Stimulated activated CD4-positive, alpha-beta T cell treated with anti-CD3 and anti-CD28 coated beads, TNF-alpha, amount 100 ng/mL, for 4 hours (primary cell): ENCODE measurements around the gene ADIPOQ.
"Not testable (repeated sequence)": the region's sequence is repeated elsewhere in the genome, so short reads cannot be mapped to it uniquely, and the experiment has no call there.

Experiments
- DNase-seq, 3 experiments: peaks; one replicate each; pipeline ENCODE4 v3.0.0-alpha.2; 2020; ENCODE audit warnings: low read depth in 3 of 3

The ADIPOQ gene

DNA sequence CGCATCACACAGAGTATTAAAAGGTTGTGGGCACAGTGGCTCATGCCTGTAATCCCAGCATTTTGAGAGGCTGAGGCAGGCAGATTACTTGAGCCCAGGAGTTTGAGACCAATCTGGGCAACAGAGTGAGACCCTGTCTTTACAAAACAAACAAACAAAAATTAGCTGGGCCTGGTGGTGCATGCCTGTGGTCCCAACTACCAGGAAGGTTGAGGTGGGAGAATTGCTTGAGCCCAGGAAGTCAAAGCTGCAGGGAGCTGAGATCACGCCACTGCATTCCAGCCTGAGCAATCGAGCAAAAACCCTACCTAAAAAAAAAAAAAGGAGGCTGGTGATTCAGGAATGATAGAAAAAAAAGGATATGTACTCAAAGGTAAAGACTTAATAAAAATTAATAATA lies 59.6 kb downstream of the ADIPOQ start:
- no peak for DNase-seq

DNA sequence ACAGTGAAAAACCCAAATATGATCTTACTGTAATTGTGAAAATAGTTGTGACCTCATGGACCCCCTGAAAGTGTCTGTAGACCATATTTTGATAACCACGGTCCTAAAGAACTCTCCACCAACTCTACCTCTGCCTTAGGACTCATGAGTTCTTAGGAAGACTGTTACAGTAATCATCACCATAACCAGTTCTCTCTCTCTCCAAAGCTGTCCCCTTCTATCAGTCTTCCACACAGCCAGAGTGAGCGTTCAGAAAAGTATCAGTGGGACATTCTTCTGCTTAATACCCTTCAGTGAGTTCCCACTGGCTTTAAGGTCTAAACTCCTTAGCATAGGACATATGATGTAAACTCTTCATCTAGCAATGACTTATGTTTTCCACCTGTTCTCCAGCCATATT lies 60.2 kb downstream of the ADIPOQ start:
- no peak for DNase-seq

DNA sequence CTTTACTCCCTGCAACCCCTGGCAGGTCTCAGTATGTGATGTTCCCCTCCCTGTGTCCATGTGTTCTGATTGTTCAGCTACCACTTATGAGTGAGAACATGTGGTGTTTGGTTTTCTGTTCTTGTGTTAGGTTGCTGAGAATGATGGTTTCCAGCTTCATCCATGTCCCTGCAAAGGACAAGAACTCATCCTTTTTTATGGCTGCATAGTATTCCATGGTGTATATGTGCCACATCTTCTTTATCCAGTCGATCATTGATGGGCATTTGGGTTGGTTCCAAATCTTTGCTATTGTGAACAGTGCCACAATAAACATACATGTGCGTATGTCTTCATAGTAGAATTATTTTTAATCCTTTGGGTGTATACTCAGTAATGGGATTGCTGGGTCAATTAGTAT lies 61.2 kb downstream of the ADIPOQ start:
- not testable (repeated sequence) for DNase-seq

- DNase-seq = not testable (repeated sequence)
These were observed 64.6 kb downstream of the ADIPOQ start for GRCh38 chr3:186907075-186907474.
